GM19463 (cell line): ENCODE data around the gene PDZRN3.
A peak's percentile ranks its signal among the peaks of the same experiment; 100 is the strongest.

ENCODE experiments used
- ATAC-seq: cut with Tn5 transposase; IDR thresholded peaks from one replicate; pipeline ENCODE4 v1.9.1; 2021; ENCODE audit warnings: mild to moderate bottlenecking, moderate library complexity; ENCODE audit not compliant: unreplicated experiment

PDZRN3 gene

GRCh38 chr3:73529308-73530021 lies 95.3 kb downstream of the PDZRN3 start:
- ATAC-seq, result no peak

- ATAC-seq, result no peak
Observed at GRCh38 chr3:73525591-73525990, 99.2 kb downstream of the PDZRN3 start.

GRCh38 chr3:73523661-73524060 lies 101.1 kb downstream of the PDZRN3 start:
- ATAC-seq, result no peak

- no peak for ATAC-seq
Observed at GRCh38 chr3:73521734-73522336, 102.9 kb downstream of the PDZRN3 start.

- no peak for ATAC-seq
Observed at GRCh38 chr3:73520931-73521461, 103.7 kb downstream of the PDZRN3 start.

- no peak for ATAC-seq
Observed at GRCh38 chr3:73516631-73517030, 108.1 kb downstream of the PDZRN3 start.

- ATAC-seq, result no peak
Observed at GRCh38 chr3:73513260-73513659, 111.5 kb downstream of the PDZRN3 start.

- no peak for ATAC-seq
Observed at GRCh38 chr3:73511571-73512525, 112.9 kb downstream of the PDZRN3 start.

GRCh38 chr3:73510784-73511183 lies 114.0 kb downstream of the PDZRN3 start:
- ATAC-seq, result no peak

- no peak for ATAC-seq
Observed at GRCh38 chr3:73510334-73510733, 114.4 kb downstream of the PDZRN3 start.

GRCh38 chr3:73509816-73510215 lies 114.9 kb downstream of the PDZRN3 start:
- no peak for ATAC-seq

GRCh38 chr3:73509066-73509465 lies 115.7 kb downstream of the PDZRN3 start:
- no peak for ATAC-seq

- peak; percentile 50 for ATAC-seq
Observed at GRCh38 chr3:73508330-73508954, 116.3 kb downstream of the PDZRN3 start.

- ATAC-seq, result no peak
Observed at GRCh38 chr3:73504852-73505251, 119.9 kb downstream of the PDZRN3 start.

GRCh38 chr3:73504239-73504638 lies 120.5 kb downstream of the PDZRN3 start:
- no peak for ATAC-seq

- peak; percentile 60 for ATAC-seq
Observed at GRCh38 chr3:73503781-73504180, 121.0 kb downstream of the PDZRN3 start.

- ATAC-seq, result peak; percentile 56
Observed at GRCh38 chr3:73502609-73503583, 121.8 kb downstream of the PDZRN3 start.

- no peak for ATAC-seq
Observed at GRCh38 chr3:73500321-73500720, 124.4 kb downstream of the PDZRN3 start.

GRCh38 chr3:73499787-73500186 lies 125.0 kb downstream of the PDZRN3 start:
- ATAC-seq, result no peak
